K562 (cell line): ENCODE results near the gene DDX5. TPM values are rescaled to one million over a fixed set of nuclear protein-coding genes. Genes with fewer than 3 reads are reported as not detected.

Experiments
- ATF1 ChIP-seq, 2 experiments: fragments of 450-650 bp in 1 of 2; IDR thresholded peaks; 2 replicates each; pipeline ENCODE4 v1.6.1; 2016; ENCODE audit warnings: missing compliant biosample characterization in 1 of 2, missing genetic modification characterization in 1 of 2
- CTCFL ChIP-seq: IDR thresholded peaks from 2 replicates; pipeline ENCODE4 v1.6.1; 2011; ENCODE audit warnings: borderline replicate concordance, low read depth, mild to moderate bottlenecking, moderate library complexity, low read length; ENCODE audit not compliant: insufficient read depth, poor library complexity, severe bottlenecking
- ELF1 ChIP-seq: fragments of 200-800 bp; sonication (Bioruptor generic); IDR thresholded peaks from 2 replicates; pipeline ENCODE4 v1.6.1; 2016; ENCODE audit warnings: missing genetic modification characterization, missing compliant biosample characterization
- FOXO4 ChIP-seq: fragments of 450-650 bp; formaldehyde crosslinking; IDR thresholded peaks from 2 replicates; pipeline ENCODE4 v1.4.0; 2020; ENCODE audit warnings: mild to moderate bottlenecking, moderate library complexity
- HDAC2 ChIP-seq: fragments of 450-650 bp; IDR thresholded peaks from 2 replicates; pipeline ENCODE4 v1.6.1; 2016; ENCODE audit warnings: mild to moderate bottlenecking
- KDM4B ChIP-seq, 2 experiments: fragments of 450-650 bp in 1 of 2; sonication (generic) in 1 of 2; IDR thresholded peaks; 2 replicates each; pipeline ENCODE4 v1.6.1; 2016 to 2017; ENCODE audit warnings: borderline replicate concordance in 2 of 2, antibody characterized with exemption in 1 of 2, low read depth in 1 of 2, mild to moderate bottlenecking in 1 of 2
- KLF16 ChIP-seq: IDR thresholded peaks from 2 replicates; pipeline ENCODE4 v1.6.1; 2016; ENCODE audit warnings: antibody characterized with exemption
- MAFG ChIP-seq: fragments of 450-650 bp; conservative IDR thresholded peaks from 2 replicates; pipeline ENCODE4 v1.6.1; 2016; ENCODE audit warnings: missing genetic modification characterization, missing compliant biosample characterization
- MLX ChIP-seq, 2 experiments: fragments of 450-650 bp in 1 of 2; sonication (generic) in 1 of 2; formaldehyde crosslinking; conservative IDR thresholded peaks; 2 replicates each; pipeline versions ENCODE4 v1.4.0 to v1.8.1; 2020 to 2022; ENCODE audit warnings: mild to moderate bottlenecking in 1 of 2, missing genetic modification reagents in 1 of 2
- NFXL1 ChIP-seq: fragments of 450-650 bp; formaldehyde crosslinking; IDR thresholded peaks from 2 replicates; pipeline ENCODE4 v1.4.0; 2021; ENCODE audit warnings: mild to moderate bottlenecking
- NR4A1 ChIP-seq, 2 experiments: fragments of 250-450 bp in 1 of 2; fragments of 450-650 bp in 1 of 2; sonication (Bioruptor Pico) in 1 of 2; IDR thresholded peaks; 2 replicates each; pipeline versions ENCODE4 v1.4.0 to v1.6.1; 2016 to 2020; ENCODE audit warnings: mild to moderate bottlenecking in 2 of 2, missing compliant biosample characterization in 1 of 2, missing genetic modification characterization in 1 of 2, moderate library complexity in 1 of 2
- PHTF2 ChIP-seq: fragments of 250-450 bp; sonication (Bioruptor Pico); IDR thresholded peaks from 2 replicates; pipeline ENCODE4 v1.5.0; 2021; ENCODE audit warnings: mild to moderate bottlenecking
- POLR2G ChIP-seq: fragments of 200-400 bp; formaldehyde crosslinking; IDR thresholded peaks from 2 replicates; pipeline ENCODE4 v1.6.1; 2017; ENCODE audit warnings: low read depth, mild to moderate bottlenecking, antibody characterized with exemption, low read length, moderate library complexity
- PRPF4 ChIP-seq: fragments of 200-400 bp; formaldehyde crosslinking; IDR thresholded peaks from one replicate; pipeline ENCODE4 v1.6.1; 2017; ENCODE audit warnings: low read length, low read depth, mild to moderate bottlenecking; ENCODE audit not compliant: insufficient read depth, poor library complexity, severe bottlenecking
- TAF7 ChIP-seq: fragments of 450-650 bp; IDR thresholded peaks from 2 replicates; pipeline ENCODE4 v1.6.1; 2016; ENCODE audit warnings: missing genetic modification characterization, missing compliant biosample characterization
- TBP ChIP-seq: optimal IDR thresholded peaks from 2 replicates; pipeline ENCODE3; 2011; ENCODE audit warnings: low read depth, low read length, improper control_type of control experiment
- TOE1 ChIP-seq, 2 experiments: fragments of 450-650 bp in 1 of 2; sonication (generic) in 1 of 2; formaldehyde crosslinking in 1 of 2; IDR thresholded peaks; 2 replicates each; pipeline versions ENCODE4 v1.7.1 to v1.8.0; 2016 to 2022; ENCODE audit warnings: borderline replicate concordance in 2 of 2, mild to moderate bottlenecking in 2 of 2, antibody characterized with exemption in 1 of 2, inconsistent platforms in 1 of 2, low read depth in 1 of 2, missing genetic modification reagents in 1 of 2, moderate library complexity in 1 of 2
- ZNF668 ChIP-seq: fragments of 250-450 bp; sonication (Bioruptor Pico); IDR thresholded peaks from 2 replicates; pipeline ENCODE4 v1.8.0; 2022; ENCODE audit warnings: mild to moderate bottlenecking, inconsistent platforms
- polyA plus RNA-seq, 8 experiments: library from polyadenylated mRNA; depleted of rRNA in 4 of 8; stranded (reverse) in 5 of 8; unstranded in 3 of 8; fragments of >200 nt; fragmentation: Nextera tagmentation in 2 of 8; fragmentation: Illumina TruSeq in 1 of 8; extraction: Ambion mirVana in 2 of 8; extraction: Trizol in 1 of 8; gene quantifications; 2 replicates each; pipeline versions ENCODE4 v1.2.1 to v1.2.3, GENCODE V29; 2011 to 2014; ENCODE audit warnings: inconsistent platforms in 1 of 8, missing spikeins in 1 of 8
- total RNA-seq, 7 experiments: library from RNA; depleted of rRNA in 6 of 7; stranded (reverse); fragments of >200 nt in 6 of 7; fragmentation: Illumina TruSeq in 2 of 7; extraction: Trizol in 2 of 7; gene quantifications; 2 replicates each; pipeline versions ENCODE4 v1.2.1 to v1.2.3, GENCODE V29; 2011 to 2021; ENCODE audit warnings: low replicate concordance in 1 of 7
- TF ChIP-seq, protein P1 (sequence below): fragments of 250-450 bp; sonication (Bioruptor Pico); IDR thresholded peaks from 2 replicates; pipeline ENCODE4 v1.9.0; 2021; ENCODE audit warnings: mild to moderate bottlenecking

Gene DDX5
- total and polyA plus RNA-seq, 9 of the 15 experiments (the other 6 are each of a cell fraction or from before 2014, with no cell fraction given) = 306 to 1,639 (median 604) TPM

DNA sequence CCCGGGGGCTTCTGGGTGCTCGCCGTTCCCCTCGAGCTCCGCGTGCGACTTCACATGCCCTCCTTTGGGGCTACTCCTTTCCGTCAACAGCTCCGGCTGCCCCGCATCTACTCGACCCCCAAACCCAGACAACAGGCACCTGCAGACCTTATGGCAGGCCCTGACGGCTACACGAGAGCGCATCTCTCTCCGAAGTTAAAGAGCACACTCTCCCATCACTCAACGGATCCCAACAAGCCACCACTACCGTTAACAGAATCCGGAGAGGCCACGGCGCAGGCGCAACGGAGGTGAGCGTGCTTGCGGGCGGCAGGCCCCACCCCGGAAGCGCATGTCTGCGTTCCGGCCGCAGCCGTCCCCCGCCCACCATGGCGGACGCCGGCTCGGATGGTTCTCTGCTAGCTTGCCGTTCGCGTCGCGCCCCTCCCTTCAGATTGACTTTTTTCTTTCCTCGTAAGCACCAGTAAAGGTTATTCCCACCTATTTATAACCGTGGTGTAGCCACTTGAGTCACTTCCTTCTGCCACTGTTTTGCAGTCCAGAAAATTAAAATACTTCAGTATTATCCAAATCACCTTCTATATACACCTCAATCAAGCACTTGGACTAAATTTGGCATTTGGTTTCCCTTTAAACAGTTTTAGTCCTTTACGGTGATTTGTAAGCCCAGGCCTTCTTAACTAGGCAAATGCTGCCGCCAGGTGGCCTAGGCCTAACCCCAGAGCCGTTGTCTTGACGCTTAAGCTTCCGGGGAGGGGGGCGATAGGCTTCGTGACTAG, 9.1 kb downstream of the DDX5 start, which contains the start of gene POLG2 (continued):
- TF ChIP-seq MLX (CRISPR knock-in tag; conservative IDR thresholded peaks at IDR 0.05) = peak in 1 of 2 experiments; percentile 74; a peak in 1 of 4 replicates
- TF ChIP-seq KLF16 = 0 out of 2 replicates have a peak, but pooled peaks have one; percentile 37
- 0 out of 2 replicates have a peak, but pooled peaks have one; percentile 32 for TF ChIP-seq FOXO4 (CRISPR knock-in tag)
- TF ChIP-seq ATF1 (CRISPR knock-in tag; IDR thresholded peaks at IDR 0.05) = no peak
- peak; percentile 83 for TF ChIP-seq ATF1 (tag; IDR thresholded peaks at IDR 0.05)
- TF ChIP-seq, protein P1, sequence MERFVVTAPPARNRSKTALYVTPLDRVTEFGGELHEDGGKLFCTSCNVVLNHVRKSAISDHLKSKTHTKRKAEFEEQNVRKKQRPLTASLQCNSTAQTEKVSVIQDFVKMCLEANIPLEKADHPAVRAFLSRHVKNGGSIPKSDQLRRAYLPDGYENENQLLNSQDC (CRISPR knock-in tag) = peak; percentile 87; the same call in 1 of the 2 replicates
- peak; percentile 96 for TF ChIP-seq POLR2G
- TF ChIP-seq TBP = no peak
- TF ChIP-seq TOE1 (IDR thresholded peaks at IDR 0.05; ENCODE audit: borderline replicate concordance) = peak; percentile 72; the same call in 1 of the 2 replicates
- TF ChIP-seq TOE1 (CRISPR knock-in tag; IDR thresholded peaks at IDR 0.05; ENCODE audit: borderline replicate concordance, low read depth) = no peak
- no peak for TF ChIP-seq MAFG (tag)
- no peak for TF ChIP-seq NR4A1 (CRISPR knock-in tag; IDR thresholded peaks at IDR 0.05)
- no peak; the same call in 1 of the 2 replicates for TF ChIP-seq NR4A1 (tag; IDR thresholded peaks at IDR 0.05)
- peak; percentile 54; the same call in 1 of the 2 replicates for TF ChIP-seq NFXL1 (CRISPR knock-in tag)
- no peak for TF ChIP-seq KDM4B (IDR thresholded peaks at IDR 0.05; ENCODE audit: borderline replicate concordance in 2 of 2, low read depth in 1 of 2)
- TF ChIP-seq CTCFL = peak; percentile 64
- TF ChIP-seq TAF7 (tag) = peak; percentile 74
- 0 out of 2 replicates have a peak, but pooled peaks have one; percentile 63 for TF ChIP-seq HDAC2
- no peak for TF ChIP-seq ZNF668 (CRISPR knock-in tag)
- TF ChIP-seq PHTF2 (CRISPR knock-in tag) = peak; percentile 76; the same call in 1 of the 2 replicates
- peak; percentile 81 for TF ChIP-seq ELF1 (tag)
- no peak for TF ChIP-seq PRPF4
